HG03103 (cell line): Measurements from ENCODE around the gene SLC12A7.
"Not testable (repeated sequence)": the region's sequence is repeated elsewhere in the genome, so short reads cannot be mapped to it uniquely, and the experiment has no call there.

Experiments
- ATAC-seq: cut with Tn5 transposase; IDR thresholded peaks from one replicate; pipeline ENCODE4 v1.9.1; 2021; ENCODE audit warnings: low read depth; ENCODE audit not compliant: unreplicated experiment

The SLC12A7 gene

GRCh38 chr5:1066676-1067075, 45.2 kb downstream of the SLC12A7 start:
- ATAC-seq, result no peak

GRCh38 chr5:1065891-1066650, 45.8 kb downstream of the SLC12A7 start:
- no peak for ATAC-seq

GRCh38 chr5:1065143-1065750, 46.6 kb downstream of the SLC12A7 start:
- no peak for ATAC-seq

GRCh38 chr5:1064383-1065142, 47.3 kb downstream of the SLC12A7 start:
- ATAC-seq, result no peak

- no peak for ATAC-seq
Measured at GRCh38 chr5:1063661-1064382, 48.0 kb downstream of the SLC12A7 start.

GRCh38 chr5:1062761-1063568, 48.9 kb downstream of the SLC12A7 start:
- no peak for ATAC-seq

- no peak for ATAC-seq
Measured at GRCh38 chr5:1061916-1062315, 49.9 kb downstream of the SLC12A7 start.

- not testable (repeated sequence) for ATAC-seq
Measured at GRCh38 chr5:1061292-1061691, 50.6 kb downstream of the SLC12A7 start.

- ATAC-seq, result no peak
Measured at GRCh38 chr5:1060535-1060981, 51.3 kb downstream of the SLC12A7 start.

- no peak for ATAC-seq
Measured at GRCh38 chr5:1059884-1060263, 52.0 kb downstream of the SLC12A7 start.

- no peak for ATAC-seq
Measured at GRCh38 chr5:1058988-1059883, 52.6 kb downstream of the SLC12A7 start.

- ATAC-seq, result no peak
Measured at GRCh38 chr5:1058083-1058945, 53.5 kb downstream of the SLC12A7 start.

- no peak for ATAC-seq
Measured at GRCh38 chr5:1057485-1058082, 54.3 kb downstream of the SLC12A7 start.

- no peak for ATAC-seq
Measured at GRCh38 chr5:1056611-1057484, 55.0 kb downstream of the SLC12A7 start.

- no peak for ATAC-seq
Measured at GRCh38 chr5:1055896-1056610, 55.8 kb downstream of the SLC12A7 start.
